Neural cell (in vitro differentiated cells): ENCODE data around the gene ADARB2.

Source experiments
- EP300 ChIP-seq: fragments of 450-650 bp; conservative IDR thresholded peaks from 2 replicates; pipeline ENCODE4 v1.6.1; 2014; ENCODE audit warnings: antibody characterized with exemption, mild to moderate bottlenecking, moderate library complexity; ENCODE audit not compliant: poor library complexity, severe bottlenecking
- EZH2 ChIP-seq: fragments of 200-600, 300-800 bp; shearing (Covaris generic), sonication (generic); IDR thresholded peaks from 2 replicates; pipeline ENCODE4 v1.6.1; 2014; ENCODE audit warnings: antibody characterized with exemption, low read length, borderline replicate concordance, mild to moderate bottlenecking; ENCODE audit not compliant: insufficient read depth, poor library complexity, severe bottlenecking
- RAD21 ChIP-seq: fragments of 450-650 bp; conservative IDR thresholded peaks from 2 replicates; pipeline ENCODE4 v1.6.1; 2014; ENCODE audit warnings: antibody characterized with exemption, mild to moderate bottlenecking, moderate library complexity
- SMC3 ChIP-seq: fragments of 450-650 bp; conservative IDR thresholded peaks from 2 replicates; pipeline ENCODE4 v1.6.1; 2014; ENCODE audit warnings: antibody characterized with exemption, mild to moderate bottlenecking, moderate library complexity; ENCODE audit not compliant: poor library complexity
- TAF1 ChIP-seq: IDR thresholded peaks from 2 replicates; pipeline ENCODE4 v1.6.1; 2012; ENCODE audit warnings: low read depth
- TF ChIP-seq, protein P1 (sequence below): fragments of 450-650 bp; IDR thresholded peaks from 2 replicates; pipeline ENCODE4 v1.5.1; 2014; ENCODE audit warnings: antibody characterized with exemption, mild to moderate bottlenecking, moderate library complexity; ENCODE audit not compliant: poor library complexity, severe bottlenecking
- TF ChIP-seq, protein P2 (sequence below): IDR thresholded peaks from 2 replicates; pipeline ENCODE4 v1.6.1; 2012; ENCODE audit warnings: borderline replicate concordance

DNA sequence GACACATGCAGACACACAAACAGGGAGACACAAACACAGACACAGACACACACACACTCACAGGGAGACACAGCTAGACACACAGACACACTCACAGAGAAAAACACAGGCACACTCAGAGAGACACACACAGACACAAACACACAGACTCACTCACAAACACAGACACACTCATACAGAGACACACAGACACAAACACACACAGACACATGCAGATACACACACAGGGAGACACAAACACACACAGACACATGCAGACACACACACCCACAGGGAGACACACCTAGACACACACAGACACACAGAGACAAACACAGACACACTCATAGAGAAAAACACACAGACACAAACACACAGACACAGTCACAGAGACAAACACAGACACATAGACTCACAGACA is 67.9 kb downstream of the ADARB2 start:
- no peak for TF ChIP-seq EZH2
- TF ChIP-seq, protein P1, sequence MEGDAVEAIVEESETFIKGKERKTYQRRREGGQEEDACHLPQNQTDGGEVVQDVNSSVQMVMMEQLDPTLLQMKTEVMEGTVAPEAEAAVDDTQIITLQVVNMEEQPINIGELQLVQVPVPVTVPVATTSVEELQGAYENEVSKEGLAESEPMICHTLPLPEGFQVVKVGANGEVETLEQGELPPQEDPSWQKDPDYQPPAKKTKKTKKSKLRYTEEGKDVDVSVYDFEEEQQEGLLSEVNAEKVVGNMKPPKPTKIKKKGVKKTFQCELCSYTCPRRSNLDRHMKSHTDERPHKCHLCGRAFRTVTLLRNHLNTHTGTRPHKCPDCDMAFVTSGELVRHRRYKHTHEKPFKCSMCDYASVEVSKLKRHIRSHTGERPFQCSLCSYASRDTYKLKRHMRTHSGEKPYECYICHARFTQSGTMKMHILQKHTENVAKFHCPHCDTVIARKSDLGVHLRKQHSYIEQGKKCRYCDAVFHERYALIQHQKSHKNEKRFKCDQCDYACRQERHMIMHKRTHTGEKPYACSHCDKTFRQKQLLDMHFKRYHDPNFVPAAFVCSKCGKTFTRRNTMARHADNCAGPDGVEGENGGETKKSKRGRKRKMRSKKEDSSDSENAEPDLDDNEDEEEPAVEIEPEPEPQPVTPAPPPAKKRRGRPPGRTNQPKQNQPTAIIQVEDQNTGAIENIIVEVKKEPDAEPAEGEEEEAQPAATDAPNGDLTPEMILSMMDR: no peak
- TF ChIP-seq EP300: no peak
- no peak for TF ChIP-seq RAD21
- TF ChIP-seq, protein P2, sequence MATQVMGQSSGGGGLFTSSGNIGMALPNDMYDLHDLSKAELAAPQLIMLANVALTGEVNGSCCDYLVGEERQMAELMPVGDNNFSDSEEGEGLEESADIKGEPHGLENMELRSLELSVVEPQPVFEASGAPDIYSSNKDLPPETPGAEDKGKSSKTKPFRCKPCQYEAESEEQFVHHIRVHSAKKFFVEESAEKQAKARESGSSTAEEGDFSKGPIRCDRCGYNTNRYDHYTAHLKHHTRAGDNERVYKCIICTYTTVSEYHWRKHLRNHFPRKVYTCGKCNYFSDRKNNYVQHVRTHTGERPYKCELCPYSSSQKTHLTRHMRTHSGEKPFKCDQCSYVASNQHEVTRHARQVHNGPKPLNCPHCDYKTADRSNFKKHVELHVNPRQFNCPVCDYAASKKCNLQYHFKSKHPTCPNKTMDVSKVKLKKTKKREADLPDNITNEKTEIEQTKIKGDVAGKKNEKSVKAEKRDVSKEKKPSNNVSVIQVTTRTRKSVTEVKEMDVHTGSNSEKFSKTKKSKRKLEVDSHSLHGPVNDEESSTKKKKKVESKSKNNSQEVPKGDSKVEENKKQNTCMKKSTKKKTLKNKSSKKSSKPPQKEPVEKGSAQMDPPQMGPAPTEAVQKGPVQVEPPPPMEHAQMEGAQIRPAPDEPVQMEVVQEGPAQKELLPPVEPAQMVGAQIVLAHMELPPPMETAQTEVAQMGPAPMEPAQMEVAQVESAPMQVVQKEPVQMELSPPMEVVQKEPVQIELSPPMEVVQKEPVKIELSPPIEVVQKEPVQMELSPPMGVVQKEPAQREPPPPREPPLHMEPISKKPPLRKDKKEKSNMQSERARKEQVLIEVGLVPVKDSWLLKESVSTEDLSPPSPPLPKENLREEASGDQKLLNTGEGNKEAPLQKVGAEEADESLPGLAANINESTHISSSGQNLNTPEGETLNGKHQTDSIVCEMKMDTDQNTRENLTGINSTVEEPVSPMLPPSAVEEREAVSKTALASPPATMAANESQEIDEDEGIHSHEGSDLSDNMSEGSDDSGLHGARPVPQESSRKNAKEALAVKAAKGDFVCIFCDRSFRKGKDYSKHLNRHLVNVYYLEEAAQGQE: no peak
- no peak for TF ChIP-seq TAF1
- no peak for TF ChIP-seq SMC3
